GM21528 (cell line): ENCODE data around the gene DDI1.
"Not testable (repeated sequence)": the region's sequence is repeated elsewhere in the genome, so short reads cannot be mapped to it uniquely, and the experiment has no call there.

ENCODE experiments used
- ATAC-seq: cut with Tn5 transposase; IDR thresholded peaks from one replicate; pipeline ENCODE4 v1.9.1; 2021; ENCODE audit warnings: mild to moderate bottlenecking, moderate library complexity; ENCODE audit not compliant: unreplicated experiment, low FRiP score

DDI1 gene

DNA sequence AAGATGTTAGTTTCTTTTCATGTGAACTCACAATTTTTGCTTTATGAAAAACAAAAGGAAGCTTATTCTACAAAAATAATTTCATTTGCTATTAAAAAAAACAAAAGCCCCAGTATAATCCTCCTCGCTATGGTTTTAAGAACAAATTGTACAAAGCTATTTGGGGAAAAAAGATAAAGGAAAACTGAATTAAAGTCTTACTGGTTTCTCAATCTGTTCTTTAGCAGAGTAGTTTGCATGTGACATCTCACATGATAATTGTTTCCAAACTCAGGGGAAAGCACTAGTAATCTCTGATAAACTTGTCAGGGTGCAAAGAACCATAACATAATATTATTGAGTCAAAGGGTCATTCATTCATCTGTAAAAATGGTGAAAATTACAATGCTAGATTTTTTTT, 2.9 kb upstream of the DDI1 start:
- ATAC-seq = no peak

- no peak for ATAC-seq
Observed at GRCh38 chr11:104036995-104037394, 555 bp downstream of the DDI1 start.

DNA sequence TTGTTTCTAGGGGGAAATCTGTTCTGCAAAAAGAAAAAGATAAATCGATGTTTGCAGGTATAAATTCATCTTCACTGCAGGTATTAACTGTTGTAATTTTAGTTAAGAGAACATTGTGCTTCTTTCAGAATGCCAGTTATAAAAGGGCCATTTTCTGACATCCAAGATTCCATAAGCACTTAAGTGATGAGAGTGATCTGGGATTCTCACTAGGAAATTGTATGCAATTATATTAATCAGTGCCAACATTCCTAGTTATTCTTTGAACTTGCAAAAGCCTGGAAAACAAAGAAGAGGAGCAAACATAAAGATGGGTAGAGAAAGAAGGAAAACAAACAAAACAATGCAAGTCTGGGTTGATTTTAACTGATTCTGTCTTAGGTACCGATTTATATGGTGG, 5.4 kb downstream of the DDI1 start:
- ATAC-seq = no peak

GRCh38 chr11:104043142-104043541, 6.7 kb downstream of the DDI1 start:
- no peak for ATAC-seq

DNA sequence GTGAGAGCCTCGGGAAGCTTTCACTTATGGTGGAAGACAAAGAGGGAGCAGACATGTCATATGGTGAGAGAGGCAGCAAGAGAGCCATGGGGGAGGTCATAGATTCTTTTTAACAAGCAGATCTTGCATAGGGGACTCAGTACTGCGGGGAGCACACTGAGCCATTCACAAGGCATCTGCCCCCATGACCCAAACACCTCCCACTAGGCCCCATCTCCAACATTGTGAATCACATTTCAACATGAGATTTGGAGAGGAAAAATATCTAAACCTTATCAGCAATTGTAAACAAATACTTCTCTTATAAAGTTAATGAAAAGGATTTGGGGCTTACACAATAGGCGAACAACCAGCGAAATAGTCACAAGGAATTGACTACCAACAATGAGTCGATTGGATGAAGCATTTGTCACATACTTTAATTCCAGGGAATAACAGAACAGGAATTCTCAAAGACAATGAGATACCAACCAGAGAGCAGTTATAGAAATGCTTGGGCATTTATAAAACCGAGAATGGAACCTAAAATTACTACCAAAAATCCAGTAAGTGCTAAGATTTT, 7.3 kb downstream of the DDI1 start:
- no peak for ATAC-seq

DNA sequence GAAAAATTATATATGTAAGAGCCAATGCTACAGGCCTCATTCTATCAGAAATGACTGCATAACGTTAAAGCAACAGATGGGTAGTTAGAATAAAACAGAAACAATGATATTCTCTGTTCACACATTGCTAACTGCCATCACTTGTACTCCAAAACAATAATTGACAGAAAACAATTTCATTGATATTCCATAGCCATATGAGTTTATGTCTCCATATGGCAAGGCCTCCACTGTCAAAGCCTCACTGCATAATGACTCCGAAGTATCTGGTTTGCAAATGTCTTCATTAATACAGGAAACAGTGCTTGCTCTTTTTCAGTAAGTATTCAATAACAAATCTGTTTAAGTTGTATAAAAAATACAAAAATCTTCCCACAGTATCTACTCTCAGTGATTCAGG, 9.9 kb downstream of the DDI1 start:
- ATAC-seq = no peak

DNA sequence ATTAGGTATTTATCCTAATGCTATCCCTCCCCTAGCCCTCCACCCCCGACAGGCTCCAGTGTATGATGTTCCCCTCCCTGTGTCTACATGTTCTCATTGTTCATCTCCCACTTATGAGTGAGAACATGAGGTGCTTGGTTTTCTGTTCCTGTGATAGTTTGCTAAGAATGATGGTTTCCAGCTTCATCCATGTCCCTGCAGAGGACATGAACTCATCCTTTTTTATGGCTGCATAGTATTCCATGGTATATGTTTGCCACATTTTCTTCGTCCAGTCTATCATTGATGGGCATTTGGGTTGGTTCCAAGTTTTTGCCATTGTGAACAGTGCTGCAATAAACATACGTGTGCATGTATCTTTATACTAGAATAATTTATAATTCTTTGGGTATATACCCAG, 10.4 kb downstream of the DDI1 start:
- not testable (repeated sequence) for ATAC-seq

- no peak for ATAC-seq
Observed at GRCh38 chr11:104049116-104049515, 12.7 kb downstream of the DDI1 start.

GRCh38 chr11:104051778-104052177, 15.3 kb downstream of the DDI1 start:
- no peak for ATAC-seq

GRCh38 chr11:104053743-104054478, 17.5 kb downstream of the DDI1 start:
- no peak for ATAC-seq

- no peak for ATAC-seq
Observed at GRCh38 chr11:104054911-104055529, 18.6 kb downstream of the DDI1 start.

- no peak for ATAC-seq
Observed at GRCh38 chr11:104055596-104055995, 19.2 kb downstream of the DDI1 start.

DNA sequence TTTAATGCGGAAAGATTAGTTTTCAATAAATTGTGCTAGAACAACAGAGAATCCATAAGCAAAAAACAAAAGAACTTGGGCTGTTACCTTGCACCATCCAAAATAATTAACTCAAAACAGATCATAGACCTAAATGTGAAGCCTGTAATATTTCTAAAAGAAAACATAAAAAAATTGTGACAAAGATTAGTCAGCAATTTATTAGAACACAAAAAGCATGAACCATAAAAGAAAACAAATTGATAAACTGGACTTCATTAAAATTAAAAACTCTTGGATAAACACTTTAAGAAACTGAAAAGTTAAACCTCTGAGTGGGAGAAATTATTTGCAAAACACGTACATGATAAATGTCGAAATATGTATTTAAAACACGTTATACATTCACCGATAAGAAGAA, 21.5 kb downstream of the DDI1 start:
- ATAC-seq = no peak

DNA sequence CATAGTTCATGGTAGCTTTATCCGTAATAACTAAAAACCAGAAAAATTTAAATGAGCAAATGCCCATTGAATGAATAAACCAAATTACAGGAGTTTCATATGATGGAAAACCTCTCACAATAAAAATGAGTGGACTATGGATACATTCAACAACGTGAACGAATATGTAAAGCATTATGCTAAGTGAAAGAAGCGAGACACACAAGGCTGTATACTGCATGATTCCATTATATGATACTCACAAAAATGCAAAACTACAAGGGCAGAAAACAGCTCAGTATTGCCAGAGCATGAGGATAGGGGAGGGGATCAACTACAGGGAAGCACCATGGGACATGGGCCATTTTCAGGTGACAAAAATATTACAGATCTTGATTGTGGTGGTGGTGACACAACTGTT, 22.2 kb downstream of the DDI1 start:
- no peak for ATAC-seq

DNA sequence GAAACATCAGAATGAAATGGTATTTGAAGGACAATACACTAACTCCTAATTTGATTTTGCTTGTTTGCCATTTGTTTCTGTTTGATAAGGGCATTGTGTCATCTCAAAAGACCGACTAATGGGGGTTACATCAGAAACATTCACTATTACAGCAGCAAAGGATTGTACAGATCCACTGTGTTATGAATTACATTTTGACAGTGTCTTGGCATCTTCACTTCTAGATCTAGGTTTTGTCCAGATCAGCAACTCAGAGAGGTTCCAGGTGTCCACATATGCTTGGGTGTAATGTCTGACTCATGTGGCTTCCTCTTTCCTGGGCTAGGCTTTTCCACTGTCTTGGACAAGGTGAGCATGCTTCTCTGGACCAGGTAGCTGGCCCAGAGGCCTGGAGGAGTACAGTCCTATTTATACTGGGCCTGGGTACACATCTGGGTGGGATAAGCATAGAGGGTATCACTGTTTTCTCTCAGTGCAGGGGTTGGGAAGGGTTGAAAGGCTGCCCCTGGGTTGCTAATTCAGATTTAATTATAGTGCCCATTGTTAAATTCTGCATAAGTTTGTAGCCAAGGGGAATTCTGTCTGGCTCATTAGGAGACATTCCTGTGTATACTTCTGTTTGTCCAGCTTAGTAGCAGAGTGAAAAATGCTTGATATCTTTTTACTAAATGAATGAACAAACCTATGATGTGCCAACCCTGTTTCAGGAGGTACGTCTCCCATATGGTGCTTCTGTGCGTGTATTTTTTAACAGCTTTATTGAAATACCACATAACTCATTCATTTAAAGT, 23.8 kb downstream of the DDI1 start:
- no peak for ATAC-seq

DNA sequence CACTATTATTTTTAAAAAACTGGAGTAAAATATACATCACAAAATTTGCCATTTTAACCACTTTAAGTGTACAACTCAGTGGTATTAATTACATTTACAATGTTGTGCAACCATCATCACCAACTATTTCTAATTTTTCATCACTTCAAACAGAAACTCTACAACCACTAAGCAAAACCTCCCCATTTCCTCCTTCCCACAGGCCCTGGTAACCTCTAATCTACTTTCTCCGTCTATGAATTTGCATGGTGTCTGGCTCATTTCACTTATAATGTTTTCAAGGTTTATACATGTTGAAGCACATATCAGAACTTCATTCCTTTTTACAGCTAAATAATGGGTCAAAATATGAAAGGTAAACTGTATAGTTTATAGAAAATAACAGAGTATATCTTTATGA, 24.4 kb downstream of the DDI1 start:
- no peak for ATAC-seq

- no peak for ATAC-seq
Observed at GRCh38 chr11:104061853-104062521, 25.5 kb downstream of the DDI1 start.

GRCh38 chr11:104064034-104064630, 27.7 kb downstream of the DDI1 start:
- no peak for ATAC-seq

- ATAC-seq = no peak
Observed at GRCh38 chr11:104067534-104067933, 31.1 kb downstream of the DDI1 start.

- ATAC-seq = no peak
Observed at GRCh38 chr11:104073950-104074705, 37.7 kb downstream of the DDI1 start.
